Measurements from ENCODE around the gene SH2D3C. TPM values are rescaled to one million over a fixed set of nuclear protein-coding genes. Genes with fewer than 3 reads are reported as not detected.

SH2D3C gene
- total and polyA plus RNA-seq, 2 of the 8 experiments (the other 6 are each of a cell fraction or from before 2014, with no cell fraction given), result 6.4 to 8.1 TPM

- H2BK20ac ChIP-seq (ENCODE audit: low read length), result no peak overlapping the region
- H4K91ac ChIP-seq (replicated peaks; ENCODE audit: insufficient read length, low read length), result no peak overlapping the region
- peak overlapping the region; percentile 70 for H4K8ac ChIP-seq (ENCODE audit: extremely low read depth, insufficient read depth, low read length)
- H3K4me1 ChIP-seq (replicated peaks in 1 of 4; ENCODE audit: control insufficient read depth in 3 of 4, insufficient read depth in 4 of 4, low read length in 3 of 4), result peaks cover 5 to 9% (median 6%) of the 10 kb centered on the region in 4 experiments; a peak in 6 of 7 replicates
- H3K9me3 ChIP-seq (ENCODE audit: insufficient read depth in 2 of 2, low read depth in 1 of 2, low read length in 1 of 2), result no peaks in the 10 kb centered on the region
- peak overlapping the region; percentile 57 for H3K4ac ChIP-seq (replicated peaks; ENCODE audit: insufficient read length, low read depth, low read length)
- peak overlapping the region; percentile 66 to 95 (median 86) for H3K9ac ChIP-seq (replicated peaks in 1 of 4; ENCODE audit: extremely low read depth in 1 of 4, low read depth in 3 of 4, low read length in 3 of 4)
- H2BK12ac ChIP-seq (ENCODE audit: low read depth, low read length), result 0 out of 2 replicates have a peak overlapping the region, but pooled peaks have one; percentile 9
- POLR2A ChIA-PET (ENCODE audit: partially characterized antibody), result interaction anchor here (0.6 to 10.3 kb wide), 15 partner anchors 8 to 353 kb away, joined by 3 to 140 read pairs (median 4); partner anchors contain the start of genes CDK9, LRSAM1 and RPL12
- no peak overlapping the region for H2BK15ac ChIP-seq (ENCODE audit: low read length)
- no peak for FAIRE-seq
- peak overlapping the region; percentile 68 for H2BK5ac ChIP-seq (ENCODE audit: low read depth, low read length)
- H3K79me2 ChIP-seq (ENCODE audit: control insufficient read depth in 1 of 2, insufficient read depth in 2 of 2, low read length in 2 of 2), result peaks cover 0 to 15% of the 10 kb centered on the region in 2 experiments; a peak in 2 of 4 replicates
- no peak overlapping the region for H3K14ac ChIP-seq (ENCODE audit: insufficient read length)
- no peaks in the 10 kb centered on the region for H3K27me3 ChIP-seq (replicated peaks in 1 of 4; ENCODE audit: control insufficient read depth in 3 of 4, extremely low read depth in 1 of 4, insufficient read depth in 3 of 4, low read length in 3 of 4)
- peak overlapping the region; percentile 85 to 93 for H3K4me2 ChIP-seq (ENCODE audit: insufficient read depth in 1 of 2, low read depth in 2 of 2, low read length in 2 of 2)
- H3K56ac ChIP-seq (replicated peaks; ENCODE audit: insufficient read length, low read depth, low read length), result peak overlapping the region; percentile 5
- H3K27ac ChIP-seq (ENCODE audit: low read depth, low read length), result peak overlapping the region; percentile 87
- H3K79me1 ChIP-seq (ENCODE audit: low read depth, low read length), result peaks cover 7% of the 10 kb centered on the region
- H4K5ac ChIP-seq (ENCODE audit: insufficient read length, low read depth, low read length), result no peak overlapping the region
- H3K18ac ChIP-seq (ENCODE audit: extremely low read depth, low read length), result peak overlapping the region; percentile 60; the same call in 1 of the 2 replicates
- peaks cover 8% of the 10 kb centered on the region; the same call in 1 of the 2 replicates for H3K23me2 ChIP-seq (ENCODE audit: low read depth, low read length)
- no peak overlapping the region for H3K23ac ChIP-seq (ENCODE audit: insufficient read length)
- peak overlapping the region; percentile 61 to 86 (median 81) for H3K4me3 ChIP-seq (ENCODE audit: extremely low read depth in 1 of 4, insufficient read depth in 2 of 4, low read depth in 3 of 4, low read length in 4 of 4)
- CTCF ChIA-PET (ENCODE audit: partially characterized antibody), result interaction anchor here (0.6 to 4.4 kb wide), 10 partner anchors 19 to 118 kb away, joined by 3 to 19 read pairs (median 5); partner anchors contain the start of gene AK1
- H2AFZ ChIP-seq (ENCODE audit: low read length), result no peak overlapping the region
- H3K36me3 ChIP-seq (ENCODE audit: control insufficient read depth in 2 of 4, insufficient read depth in 4 of 4, low read length in 3 of 4), result peaks cover 4 to 11% (median 8%) of the 10 kb centered on the region in 4 experiments; a peak in 6 of 8 replicates
- peaks cover 2 to 6% of the 10 kb centered on the region in 2 experiments for H4K20me1 ChIP-seq (replicated peaks in 1 of 2; ENCODE audit: control insufficient read depth in 1 of 2, insufficient read depth in 2 of 2, low read length in 2 of 2)
- 0 out of 2 replicates have a peak overlapping the region, but pooled peaks have one; percentile 29 for H2AK5ac ChIP-seq (ENCODE audit: low read depth, low read length)
- WGBS, 2 experiments (ENCODE audit: extremely low coverage in 1 of 2, insufficient coverage in 1 of 2, insufficient read length in 1 of 2, insufficient replicate concordance in 2 of 2, low coverage in 1 of 2, low lambda C conversion rate in 2 of 2, missing lambda C conversion rate in 1 of 2), result 54% methylated on average over 18 of the region's 18 CpGs; no CpG with 5 or more reads in 1 of the 2 experiments
- no peak overlapping the region for H2BK120ac ChIP-seq (replicated peaks; ENCODE audit: low read depth, low read length)
- no peak for DNase-seq (ENCODE audit: low read depth in 1 of 2, low spot score in 2 of 2)
- TF ChIP-seq TEAD4 (IDR thresholded peaks at IDR 0.05; ENCODE audit: low read depth, low read length), result peak; percentile 47; the same call in 1 of the 2 replicates
Observed at GRCh38 chr9:127803507-127804352, 25.3 kb upstream of the SH2D3C start.
